Astrocyte (in vitro differentiated cells and primary cell): ENCODE measurements around the gene ZNF787.

Source experiments
- EZH2 ChIP-seq: IDR thresholded peaks from 2 replicates; pipeline ENCODE4 v1.6.1; 2012; ENCODE audit warnings: mild to moderate bottlenecking, low read length, inconsistent platforms; ENCODE audit not compliant: insufficient read depth
- TF ChIP-seq, protein P1 (sequence below): IDR thresholded peaks from 2 replicates; pipeline ENCODE4 v1.5.1; 2011; ENCODE audit warnings: low read depth, mild to moderate bottlenecking, inconsistent platforms, low read length, moderate library complexity; ENCODE audit not compliant: insufficient read depth

DNA sequence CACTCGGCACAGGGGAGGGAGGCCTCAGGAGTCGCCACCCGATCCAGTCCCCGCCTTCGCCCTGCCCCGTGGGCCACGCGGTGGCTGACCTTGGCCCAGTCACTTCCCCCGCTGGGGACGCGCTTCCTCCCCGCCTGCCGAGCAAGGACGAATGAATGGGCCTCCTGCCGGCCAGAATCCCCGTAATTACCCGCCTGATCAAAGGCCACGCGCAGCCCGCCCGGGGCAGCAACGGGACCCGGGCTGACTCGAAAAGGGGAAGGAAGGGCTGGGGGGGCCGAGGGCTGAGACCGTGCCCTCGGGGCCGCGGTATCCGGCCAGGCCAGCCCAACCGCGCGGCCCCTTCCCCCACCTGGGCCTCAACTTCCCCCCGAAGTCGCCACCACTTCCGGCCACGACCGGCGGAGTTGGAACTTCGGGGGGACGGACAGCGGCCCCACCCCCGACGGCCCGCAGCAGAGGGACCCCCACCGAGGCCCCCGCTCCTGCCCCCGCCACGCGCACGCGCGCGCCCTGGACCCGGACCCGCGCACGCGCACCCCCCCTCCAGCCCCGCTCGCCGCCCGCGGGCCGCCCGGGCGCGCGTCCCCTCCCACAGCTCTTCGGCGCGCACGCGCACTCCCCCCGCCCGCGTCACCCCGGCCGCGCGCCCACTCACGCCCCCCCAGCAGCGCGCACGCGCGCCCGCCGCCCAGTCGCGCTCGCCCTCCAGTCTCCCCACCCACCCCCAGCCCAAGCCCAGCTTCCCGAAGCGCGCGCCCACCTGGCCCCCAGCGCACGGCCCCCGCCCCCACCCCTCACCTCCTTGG, 520 bp downstream of the ZNF787 start:
- no peak for TF ChIP-seq EZH2
- TF ChIP-seq, protein P1, sequence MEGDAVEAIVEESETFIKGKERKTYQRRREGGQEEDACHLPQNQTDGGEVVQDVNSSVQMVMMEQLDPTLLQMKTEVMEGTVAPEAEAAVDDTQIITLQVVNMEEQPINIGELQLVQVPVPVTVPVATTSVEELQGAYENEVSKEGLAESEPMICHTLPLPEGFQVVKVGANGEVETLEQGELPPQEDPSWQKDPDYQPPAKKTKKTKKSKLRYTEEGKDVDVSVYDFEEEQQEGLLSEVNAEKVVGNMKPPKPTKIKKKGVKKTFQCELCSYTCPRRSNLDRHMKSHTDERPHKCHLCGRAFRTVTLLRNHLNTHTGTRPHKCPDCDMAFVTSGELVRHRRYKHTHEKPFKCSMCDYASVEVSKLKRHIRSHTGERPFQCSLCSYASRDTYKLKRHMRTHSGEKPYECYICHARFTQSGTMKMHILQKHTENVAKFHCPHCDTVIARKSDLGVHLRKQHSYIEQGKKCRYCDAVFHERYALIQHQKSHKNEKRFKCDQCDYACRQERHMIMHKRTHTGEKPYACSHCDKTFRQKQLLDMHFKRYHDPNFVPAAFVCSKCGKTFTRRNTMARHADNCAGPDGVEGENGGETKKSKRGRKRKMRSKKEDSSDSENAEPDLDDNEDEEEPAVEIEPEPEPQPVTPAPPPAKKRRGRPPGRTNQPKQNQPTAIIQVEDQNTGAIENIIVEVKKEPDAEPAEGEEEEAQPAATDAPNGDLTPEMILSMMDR: no peak
